HG02970 (cell line): Measurements from ENCODE around the gene PANX2.
"Not testable (repeated sequence)": the region's sequence is repeated elsewhere in the genome, so short reads cannot be mapped to it uniquely, and the experiment has no call there.

Experiments used
- ATAC-seq: cut with Tn5 transposase; IDR thresholded peaks from one replicate; pipeline ENCODE4 v1.9.1; 2021; ENCODE audit warnings: mild to moderate bottlenecking, moderate library complexity, moderate number of reproducible peaks; ENCODE audit not compliant: unreplicated experiment, low FRiP score

PANX2 gene

GRCh38 chr22:50147258-50148165 lies 23.0 kb upstream of the PANX2 start:
- ATAC-seq, result not testable (repeated sequence)

GRCh38 chr22:50148166-50148500 lies 22.4 kb upstream of the PANX2 start:
- no peak for ATAC-seq

GRCh38 chr22:50148991-50149721 lies 21.4 kb upstream of the PANX2 start:
- no peak for ATAC-seq

- ATAC-seq, result no peak
Measured at GRCh38 chr22:50150161-50151129, 20.1 kb upstream of the PANX2 start.

GRCh38 chr22:50151571-50152537 lies 18.7 kb upstream of the PANX2 start:
- ATAC-seq, result no peak

GRCh38 chr22:50153056-50153755 lies 17.3 kb upstream of the PANX2 start:
- no peak for ATAC-seq

GRCh38 chr22:50153756-50154140 lies 16.8 kb upstream of the PANX2 start:
- no peak for ATAC-seq

- ATAC-seq, result no peak
Measured at GRCh38 chr22:50157709-50158375, 12.7 kb upstream of the PANX2 start.

GRCh38 chr22:50160947-50161346 lies 9.6 kb upstream of the PANX2 start:
- no peak for ATAC-seq

GRCh38 chr22:50161508-50162390 lies 8.8 kb upstream of the PANX2 start:
- ATAC-seq, result no peak

- ATAC-seq, result no peak
Measured at GRCh38 chr22:50162391-50162956, 8.1 kb upstream of the PANX2 start.

GRCh38 chr22:50165436-50166123 lies 5.0 kb upstream of the PANX2 start:
- ATAC-seq, result no peak

GRCh38 chr22:50167689-50168489 lies 2.6 kb upstream of the PANX2 start:
- no peak for ATAC-seq

- ATAC-seq, result not testable (repeated sequence)
Measured at GRCh38 chr22:50168490-50169180, 1.9 kb upstream of the PANX2 start.

GRCh38 chr22:50169181-50169759 lies 1.3 kb upstream of the PANX2 start:
- ATAC-seq, result no peak
